ENCODE results near the gene FABP6. TPM values are rescaled to one million over a fixed set of nuclear protein-coding genes. Genes with fewer than 3 reads are reported as not detected.
A peak's percentile ranks its signal among the peaks of the same experiment; 100 is the strongest.

FABP6 gene
- total RNA-seq, 8 experiments from 2014 or later, result 1.5 to 2.6 (median 1.6) TPM; not detected in 3

DNA sequence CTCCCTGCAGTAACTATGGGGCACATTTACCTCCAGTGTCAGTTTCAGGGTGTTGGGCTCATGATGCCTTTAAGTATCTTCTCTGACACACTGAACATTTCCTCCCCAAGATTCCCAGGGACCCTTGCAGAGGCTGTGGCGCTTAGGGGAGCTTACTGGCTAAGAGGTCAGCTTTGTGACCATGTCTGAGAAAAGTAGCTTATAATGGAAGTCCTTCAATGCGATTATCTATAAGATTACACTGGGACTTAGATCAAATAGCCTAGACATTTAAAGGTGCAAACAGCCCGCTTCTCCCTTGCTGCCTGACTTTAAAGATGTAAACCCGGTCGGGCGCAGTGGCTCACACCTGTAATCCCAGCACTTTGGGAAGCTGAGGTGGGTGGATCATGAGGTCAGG, 25.4 kb downstream of the FABP6 start:
- WGBS, 10 experiments, result 100% methylated on average over 1 to 2 of the region's 6 CpGs; no CpG with 5 or more reads in 8 of the 10 experiments
- no peak for ATAC-seq (replicated peaks in 6 of 8)
- H3K4me1 ChIP-seq (replicated peaks in 1 of 2), result no peaks in the 10 kb centered on the region

DNA sequence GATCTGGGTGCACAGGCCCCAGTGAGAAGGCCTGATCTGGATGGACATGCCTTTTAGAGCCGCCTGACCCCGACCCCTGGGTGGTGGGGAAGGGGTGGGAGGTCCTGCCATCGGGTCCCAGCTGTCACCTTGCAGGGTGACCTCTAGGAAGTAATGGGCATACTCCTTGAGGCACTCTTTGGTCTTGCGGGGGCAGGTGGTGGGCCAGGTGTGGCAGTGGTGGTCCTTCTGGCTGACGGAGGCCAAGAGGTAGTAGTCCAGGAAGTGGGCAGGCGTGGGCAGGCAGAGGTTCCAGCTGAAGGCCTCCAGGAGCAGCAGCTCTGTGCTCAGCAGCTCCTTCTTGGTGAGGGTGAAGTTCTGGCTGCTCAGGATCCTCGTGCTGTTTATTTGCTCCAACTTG, 30.0 kb downstream of the FABP6 start:
- in situ Hi-C loops (cut with MboI; ENCODE audit: low pct_unique_long_range_greater_than_20kb in 2 of 9, low sequenced_read_pairs in 9 of 9, unreplicated experiment in 9 of 9), result no loop called here
- Histone ChIP-seq H3K4me1 (replicated peaks in 1 of 2) (peaks cover 33 to 38% of the 10 kb centered on the region in 2 donors), H3K4me3 (no peak overlapping the region), H3K27ac (no peak overlapping the region)
- no peak for ATAC-seq (replicated peaks in 6 of 8)
- WGBS, 10 experiments, result 0 to 100% (median 100%) methylated on average over 2 of the region's 7 CpGs; no CpG with 5 or more reads in 7 of the 10 experiments

More for the DNA sequence above, 25.4 kb downstream of the FABP6 start:
- H3K27ac ChIP-seq, result no peak overlapping the region
- in situ Hi-C loops (cut with MboI; ENCODE audit: low pct_unique_long_range_greater_than_20kb in 2 of 9, low sequenced_read_pairs in 9 of 9, unreplicated experiment in 9 of 9), result no loop called here
- no peak overlapping the region for H3K4me3 ChIP-seq

DNA sequence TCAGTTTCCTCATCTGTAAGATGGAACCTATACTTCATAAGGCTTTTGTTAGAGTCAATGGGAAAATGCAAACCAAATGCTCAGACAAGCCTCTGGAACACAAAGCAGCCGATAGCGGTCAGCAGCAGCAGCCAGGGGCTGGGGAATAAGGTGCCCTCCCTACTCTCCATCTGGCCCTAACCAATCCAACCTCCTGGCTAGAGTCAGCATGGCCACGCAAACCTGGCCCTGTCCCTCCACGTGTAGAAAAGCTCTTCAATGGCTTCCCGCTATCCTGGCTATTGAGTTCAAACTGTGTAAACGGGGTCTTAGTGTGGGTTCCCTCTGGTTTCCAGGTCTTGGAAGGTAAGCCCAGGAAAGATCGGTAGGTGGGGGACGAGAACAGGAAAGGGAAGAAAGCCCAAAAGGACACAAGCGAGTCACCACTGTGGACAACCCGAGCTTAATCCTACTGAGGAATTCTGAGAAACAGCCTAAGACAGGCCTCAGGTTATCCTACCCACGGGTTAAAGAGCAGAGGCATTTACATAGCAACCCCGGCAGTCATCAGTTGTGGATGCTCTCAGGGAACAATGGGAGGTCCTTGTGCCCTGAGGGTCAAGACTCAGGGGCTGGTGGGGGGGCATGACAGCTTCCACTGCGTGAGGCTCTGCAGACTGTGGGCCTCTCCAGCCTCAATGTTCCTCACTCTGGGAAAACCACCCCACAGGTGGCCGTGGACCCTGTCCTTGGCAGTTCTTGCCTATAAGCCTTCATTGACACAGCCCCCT, 30.9 kb downstream of the FABP6 start:
- in situ Hi-C loops (cut with MboI; ENCODE audit: low pct_unique_long_range_greater_than_20kb in 2 of 9, low sequenced_read_pairs in 9 of 9, unreplicated experiment in 9 of 9), result no loop called here
- no peak overlapping the region for H3K4me3 ChIP-seq
- 55 to 100% (median 66%) methylated on average over 1 to 13 of the region's 14 CpGs; no CpG with 5 or more reads in 2 of the 10 experiments for WGBS, 10 experiments
- H3K27ac ChIP-seq, result peak overlapping the region in 1 of 2 donors; percentile 27
- H3K4me1 ChIP-seq (replicated peaks in 1 of 2), result peaks cover 33 to 38% of the 10 kb centered on the region in 2 donors
- ATAC-seq (replicated peaks in 6 of 8), result peak in 4 of 8 experiments; percentile 13 to 26 (median 20)

DNA sequence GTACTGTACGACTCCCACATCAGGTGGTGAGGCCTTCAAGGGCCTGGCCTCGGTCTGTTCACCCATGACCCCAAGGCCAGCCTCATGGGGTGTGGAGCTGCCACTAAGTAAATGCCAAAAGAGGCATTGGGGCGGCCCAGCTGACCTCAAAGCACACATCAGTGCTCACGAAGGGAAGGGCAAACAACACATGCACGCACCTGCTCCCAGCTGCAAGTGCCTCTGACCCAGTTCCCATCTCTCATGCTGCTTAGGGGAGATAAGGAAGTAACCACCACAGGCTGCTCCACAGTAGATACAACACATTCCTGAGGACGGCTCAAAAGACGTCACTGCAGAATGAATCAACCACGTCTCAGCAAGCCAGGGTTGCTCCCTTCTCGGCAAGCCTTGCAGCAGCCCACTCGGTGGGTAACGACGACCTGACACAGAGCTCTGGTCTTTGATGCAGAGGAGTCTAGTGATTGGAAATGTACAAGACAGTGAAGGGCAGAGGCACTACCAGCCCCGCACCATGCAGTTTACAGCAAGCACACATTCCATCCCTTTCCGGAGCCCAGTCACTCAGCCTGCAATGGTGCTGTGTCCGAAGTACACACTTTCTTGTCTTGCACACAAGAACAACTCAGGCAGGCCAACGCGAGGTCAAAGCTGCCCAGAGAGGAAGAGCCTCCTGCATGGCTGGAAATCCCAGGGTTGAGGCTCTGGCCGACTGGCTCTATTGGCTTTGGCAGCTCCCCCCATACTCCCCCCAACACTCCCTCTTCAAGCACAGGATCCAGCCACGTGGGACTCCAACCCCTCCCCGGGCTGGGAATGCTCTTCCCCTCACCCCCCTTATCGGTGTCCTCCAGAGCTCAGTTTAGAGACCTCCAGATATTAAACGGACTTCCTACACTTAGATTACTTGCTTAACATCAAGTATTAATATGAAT, 31.8 kb downstream of the FABP6 start:
- peak in 5 of 8 experiments; percentile 49 to 83 (median 76) for ATAC-seq (replicated peaks in 6 of 8)
- in situ Hi-C loops (cut with MboI; ENCODE audit: low pct_unique_long_range_greater_than_20kb in 2 of 9, low sequenced_read_pairs in 9 of 9, unreplicated experiment in 9 of 9), result no loop called here
- Histone ChIP-seq H3K4me1 (replicated peaks in 1 of 2) (peaks cover 37 to 41% of the 10 kb centered on the region in 2 donors), H3K27ac (no peak overlapping the region), H3K4me3 (no peak overlapping the region)
- 38 to 90% (median 63%) methylated on average over 1 to 13 of the region's 22 CpGs; no CpG with 5 or more reads in 2 of the 10 experiments for WGBS, 10 experiments

DNA sequence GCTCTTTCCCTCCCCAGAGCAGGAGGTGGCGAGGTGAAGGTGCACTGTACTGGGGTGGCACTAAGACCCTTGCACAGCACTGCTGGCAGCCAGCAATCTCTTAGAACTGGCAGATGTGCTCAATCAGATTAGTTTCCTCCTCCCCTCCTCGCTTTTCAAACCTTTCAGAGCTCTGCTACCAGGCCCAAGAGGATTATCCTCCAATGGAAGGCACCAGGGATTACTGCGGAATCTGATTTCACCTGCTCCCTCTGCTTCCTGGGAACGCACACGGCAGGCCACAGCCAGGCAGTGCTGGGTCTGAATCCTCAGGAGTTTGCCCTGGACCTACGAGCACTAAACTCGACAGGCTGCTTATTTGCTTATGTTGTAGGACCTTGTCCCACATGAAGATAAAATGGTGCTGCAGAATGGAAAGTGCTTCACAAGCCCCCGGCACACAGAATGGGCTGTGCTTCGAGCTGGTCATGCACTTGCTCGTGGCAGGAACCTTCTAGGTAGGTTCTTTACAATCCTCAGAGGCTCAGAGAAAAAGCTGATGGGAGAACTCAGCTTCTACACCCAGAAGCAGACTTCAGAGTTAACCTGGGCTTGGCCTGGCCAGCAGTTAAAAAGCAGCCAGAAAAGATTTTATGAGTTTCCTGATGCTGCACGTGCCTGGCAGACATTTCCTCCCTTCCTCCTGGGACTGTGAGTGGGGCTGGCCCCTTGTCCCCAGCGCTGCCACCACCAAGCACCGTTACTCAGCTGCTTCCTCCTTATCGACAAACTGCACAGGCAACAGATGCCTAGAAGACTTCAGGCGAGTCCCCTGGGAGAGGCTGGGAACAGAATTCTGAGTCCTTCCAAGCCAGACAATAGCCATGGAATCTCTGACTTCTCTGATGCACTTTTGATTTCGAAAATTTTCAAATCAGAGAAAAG, 33.1 kb downstream of the FABP6 start:
- H3K4me1 ChIP-seq (replicated peaks in 1 of 2), result peaks cover 44 to 49% of the 10 kb centered on the region in 2 donors
- no peak overlapping the region for H3K27ac ChIP-seq
- in situ Hi-C loops (cut with MboI; ENCODE audit: low pct_unique_long_range_greater_than_20kb in 2 of 9, low sequenced_read_pairs in 9 of 9, unreplicated experiment in 9 of 9), result no loop called here
- 5 to 100% (median 58%) methylated on average over 1 to 14 of the region's 16 CpGs; no CpG with 5 or more reads in 3 of the 10 experiments for WGBS, 10 experiments
- no peak overlapping the region for H3K4me3 ChIP-seq
- peak in 5 of 8 experiments; percentile 8 to 66 (median 36) for ATAC-seq (replicated peaks in 6 of 8)

DNA sequence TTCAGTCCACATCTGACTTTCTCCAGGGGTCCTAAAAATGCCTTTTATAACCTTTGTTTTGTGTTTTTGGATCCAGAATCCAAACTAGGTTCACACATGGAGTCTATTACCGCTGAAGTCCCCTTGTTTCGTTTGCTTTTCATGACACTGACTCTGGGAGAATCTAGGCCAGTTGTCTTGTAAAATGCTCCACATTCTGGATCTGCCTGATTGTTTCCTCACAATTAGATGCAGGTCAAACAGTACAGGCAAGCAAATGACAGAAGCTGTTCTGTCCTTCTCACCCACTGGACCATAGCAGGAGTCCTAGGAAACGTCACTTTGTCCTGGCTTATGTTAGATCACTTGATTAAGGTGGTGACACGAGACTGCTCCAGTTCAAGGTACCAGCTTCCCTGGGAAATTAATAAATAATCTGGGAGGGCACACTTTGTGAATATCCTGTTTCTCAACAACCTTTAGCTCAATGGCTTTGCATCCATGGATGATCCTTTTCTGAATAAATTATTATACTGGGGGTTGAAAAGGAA, 34.1 kb downstream of the FABP6 start:
- 0 to 100% (median 65%) methylated on average over 1 to 4 of the region's 4 CpGs; no CpG with 5 or more reads in 2 of the 10 experiments for WGBS, 10 experiments
- Histone ChIP-seq H3K4me3 (no peak overlapping the region), H3K27ac (no peak overlapping the region), H3K4me1 (replicated peaks in 1 of 2) (peaks cover 44 to 49% of the 10 kb centered on the region in 2 donors)
- peak in 1 of 8 experiments; percentile 23 for ATAC-seq (replicated peaks in 6 of 8)
- in situ Hi-C loops (cut with MboI; ENCODE audit: low pct_unique_long_range_greater_than_20kb in 2 of 9, low sequenced_read_pairs in 9 of 9, unreplicated experiment in 9 of 9), result no loop called here

DNA sequence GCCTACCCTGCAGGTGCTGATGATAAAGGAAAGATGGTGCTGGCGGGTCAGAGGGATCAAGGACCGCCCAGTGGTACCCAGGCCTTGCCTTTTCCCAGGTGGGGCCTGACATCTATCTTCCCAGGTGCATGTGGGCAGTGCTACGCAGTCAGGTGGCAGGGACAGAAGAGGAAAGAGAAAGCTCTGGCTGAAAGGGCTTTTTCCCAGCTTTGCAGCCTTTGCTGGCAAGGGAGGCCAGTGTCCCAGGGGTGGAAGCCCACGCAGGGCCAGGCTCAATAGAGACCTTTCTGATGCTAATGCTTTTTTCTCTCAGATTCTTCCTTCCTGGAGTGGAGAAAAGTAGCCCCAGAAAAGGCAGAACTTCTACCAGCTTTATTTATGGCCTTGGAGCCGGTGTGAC, 36.7 kb downstream of the FABP6 start:
- no peak overlapping the region for H3K4me3 ChIP-seq
- ATAC-seq (replicated peaks in 6 of 8), result peak in 1 of 8 experiments; percentile 9
- 20 to 100% (median 72%) methylated on average over 1 to 3 of the region's 5 CpGs; no CpG with 5 or more reads in 5 of the 10 experiments for WGBS, 10 experiments
- in situ Hi-C loops (cut with MboI; ENCODE audit: low pct_unique_long_range_greater_than_20kb in 2 of 9, low sequenced_read_pairs in 9 of 9, unreplicated experiment in 9 of 9), result no loop called here
- H3K4me1 ChIP-seq (replicated peaks in 1 of 2), result peaks cover 38 to 49% of the 10 kb centered on the region in 2 donors
- H3K27ac ChIP-seq, result no peak overlapping the region

DNA sequence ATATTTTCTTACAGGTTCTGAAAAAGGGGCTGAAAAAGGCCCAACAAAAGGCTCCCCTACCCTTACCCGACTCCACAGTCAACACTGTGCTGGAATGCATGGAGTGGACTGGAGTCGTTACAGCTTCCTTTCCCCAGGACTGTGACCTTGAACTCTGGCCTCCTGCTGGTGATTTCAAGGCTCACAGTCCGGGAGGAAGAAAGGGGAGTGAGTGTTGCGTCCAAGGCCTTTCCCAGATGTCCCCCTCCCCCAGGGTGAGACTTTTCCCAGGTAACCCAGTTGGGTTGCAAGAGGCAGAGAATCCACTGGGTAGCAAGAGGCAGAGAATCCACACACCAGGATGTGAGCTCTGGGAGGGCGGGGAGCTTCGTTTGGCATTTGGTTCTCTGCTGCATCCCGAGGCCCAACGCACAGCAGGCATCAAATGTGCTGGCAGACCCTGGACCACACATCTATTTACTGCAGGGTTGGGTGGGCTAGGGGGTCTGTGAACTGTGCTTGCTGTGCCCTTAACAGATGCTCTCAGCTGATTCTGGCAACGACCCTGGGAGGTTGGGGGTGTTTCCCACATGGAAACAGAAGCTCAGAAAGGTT, 37.5 kb downstream of the FABP6 start:
- 0 to 100% (median 48%) methylated on average over 1 to 7 of the region's 9 CpGs; no CpG with 5 or more reads in 2 of the 10 experiments for WGBS, 10 experiments
- H3K4me3 ChIP-seq, result no peak overlapping the region
- H3K4me1 ChIP-seq (replicated peaks in 1 of 2), result peaks cover 31 to 49% of the 10 kb centered on the region in 2 donors
- in situ Hi-C loops (cut with MboI; ENCODE audit: low pct_unique_long_range_greater_than_20kb in 2 of 9, low sequenced_read_pairs in 9 of 9, unreplicated experiment in 9 of 9), result no loop called here
- no peak overlapping the region for H3K27ac ChIP-seq
- ATAC-seq (replicated peaks in 6 of 8), result no peak

DNA sequence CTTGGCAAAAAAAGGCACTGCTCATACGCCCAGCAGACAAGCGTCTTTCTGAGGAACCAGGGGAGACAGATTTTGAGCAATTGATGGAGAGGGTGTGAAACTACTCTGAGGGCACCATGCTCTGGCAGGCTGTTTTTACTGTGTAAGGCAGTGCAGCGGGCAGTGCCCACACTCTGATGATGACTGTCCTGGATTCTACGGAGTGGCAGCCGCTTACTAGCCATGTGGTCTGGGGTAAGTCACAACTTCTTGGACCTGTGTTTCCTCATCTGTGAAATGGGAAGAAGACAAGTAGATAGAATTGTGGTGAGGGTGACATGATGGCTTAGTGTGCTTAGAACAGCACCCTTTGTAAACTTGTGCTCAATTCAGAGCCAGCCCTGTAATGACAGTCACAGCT, 38.8 kb downstream of the FABP6 start:
- Histone ChIP-seq H3K4me1 (replicated peaks in 1 of 2) (peaks cover 28 to 42% of the 10 kb centered on the region in 2 donors), H3K27ac (no peak overlapping the region), H3K4me3 (no peak overlapping the region)
- in situ Hi-C loops (cut with MboI; ENCODE audit: low pct_unique_long_range_greater_than_20kb in 2 of 9, low sequenced_read_pairs in 9 of 9, unreplicated experiment in 9 of 9), result no loop called here
- WGBS, 10 experiments, result 63 to 100% (median 98%) methylated on average over 1 to 4 of the region's 5 CpGs; no CpG with 5 or more reads in 2 of the 10 experiments
- ATAC-seq (replicated peaks in 6 of 8), result no peak

DNA sequence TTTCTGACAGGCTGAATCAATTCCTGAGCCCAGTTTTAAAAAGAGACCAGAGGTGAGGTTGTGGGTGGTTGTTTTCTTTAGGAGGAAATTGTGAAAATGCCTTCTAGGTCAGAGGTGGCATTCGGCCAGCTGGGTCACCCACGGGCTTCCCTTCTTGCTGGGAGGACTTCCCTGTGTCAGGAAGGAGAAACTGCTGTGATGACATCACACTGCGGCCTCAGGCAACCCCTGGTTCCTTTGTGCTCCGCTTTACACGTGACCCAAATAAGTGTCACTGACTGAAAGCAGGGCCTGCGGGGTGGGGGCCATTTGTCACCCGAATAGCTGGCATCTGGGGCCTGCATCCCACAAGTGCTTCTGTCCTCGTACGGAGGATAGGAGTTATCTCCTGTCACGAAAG, 39.7 kb downstream of the FABP6 start:
- peaks cover 23 to 38% of the 10 kb centered on the region in 2 donors for H3K4me1 ChIP-seq (replicated peaks in 1 of 2)
- peak overlapping the region in 1 of 2 donors; percentile 46 for H3K27ac ChIP-seq
- 46 to 80% (median 59%) methylated on average over 1 to 5 of the region's 10 CpGs; no CpG with 5 or more reads in 4 of the 10 experiments for WGBS, 10 experiments
- in situ Hi-C loops (cut with MboI; ENCODE audit: low pct_unique_long_range_greater_than_20kb in 2 of 9, low sequenced_read_pairs in 9 of 9, unreplicated experiment in 9 of 9), result no loop called here
- ATAC-seq (replicated peaks in 6 of 8), result peak in 5 of 8 experiments; percentile 90 to 94 (median 92)
- no peak overlapping the region for H3K4me3 ChIP-seq

DNA sequence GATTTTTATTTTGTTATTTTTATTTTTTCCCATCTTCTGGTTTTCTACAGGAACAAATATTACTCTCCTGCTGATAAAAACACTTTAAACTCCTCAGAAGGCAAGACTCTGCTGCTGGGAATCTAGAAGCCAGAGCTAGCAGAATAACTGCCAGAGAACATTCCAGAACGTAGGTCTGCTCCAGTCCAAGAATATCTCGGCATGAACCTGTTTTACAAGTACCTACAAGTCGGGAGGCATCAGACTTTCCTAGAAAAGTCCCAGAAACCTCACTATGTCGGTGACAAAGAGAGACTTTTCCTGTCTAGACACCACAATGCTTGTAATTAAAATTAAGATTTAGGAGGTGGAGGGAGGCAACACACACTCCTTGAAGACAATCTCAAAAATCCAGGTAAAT, 41.4 kb downstream of the FABP6 start:
- Histone ChIP-seq H3K4me3 (no peak overlapping the region), H3K27ac (no peak overlapping the region), H3K4me1 (replicated peaks in 1 of 2) (peaks cover 23 to 38% of the 10 kb centered on the region in 2 donors)
- WGBS, 10 experiments, result 40 to 88% (median 77%) methylated on average over 1 to 4 of the region's 4 CpGs; no CpG with 5 or more reads in 1 of the 10 experiments
- in situ Hi-C loops (cut with MboI; ENCODE audit: low pct_unique_long_range_greater_than_20kb in 2 of 9, low sequenced_read_pairs in 9 of 9, unreplicated experiment in 9 of 9), result no loop called here
- ATAC-seq (replicated peaks in 6 of 8), result no peak
